ENCODE data around the gene MEGF11. TPM values are rescaled to one million over a fixed set of nuclear protein-coding genes. Genes with fewer than 3 reads are reported as not detected.

Gene MEGF11
- total RNA-seq, 1 donor from 2014 or later, result not detected

DNA sequence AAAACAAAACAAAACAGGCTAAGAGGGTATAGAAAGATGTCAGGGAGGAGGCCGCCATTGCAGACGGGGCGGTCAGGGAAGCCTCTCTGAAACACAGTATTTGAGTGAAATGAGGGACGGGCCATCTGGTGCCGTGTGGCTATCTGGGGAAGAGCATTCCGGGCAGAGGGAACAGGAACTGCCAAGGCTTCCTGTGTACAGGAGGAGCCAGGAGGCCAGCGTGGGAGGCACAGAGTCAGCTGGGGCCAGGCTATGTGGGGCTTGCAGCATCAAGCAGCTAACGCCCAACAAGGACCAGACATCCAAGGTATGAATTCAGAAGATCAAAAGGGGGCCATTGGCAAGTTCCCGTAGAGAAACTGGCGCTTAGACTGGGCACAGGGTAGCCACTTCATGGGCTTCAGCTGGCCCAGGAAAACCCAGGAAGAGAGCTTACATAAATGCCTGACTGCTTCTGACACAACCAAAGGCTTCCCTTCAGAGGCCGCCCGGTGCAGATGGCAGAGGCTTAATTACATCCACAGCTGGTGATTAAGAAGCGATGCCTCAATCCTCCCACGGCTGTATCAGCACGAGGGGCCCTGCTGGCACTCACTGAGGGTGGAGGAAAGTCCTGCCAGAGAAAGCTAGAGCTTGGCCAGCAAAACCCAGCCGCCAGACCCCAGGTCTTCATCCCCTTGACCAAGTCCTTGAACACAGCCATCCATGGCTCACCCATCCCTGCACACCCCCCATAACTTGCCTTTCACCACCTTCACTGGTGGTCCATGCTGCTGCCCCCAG, 144.9 kb downstream of the MEGF11 start:
- H3K4me1 Mint-ChIP-seq, result no peaks in the 10 kb centered on the region
- H3K9me3 Mint-ChIP-seq, result no peaks in the 10 kb centered on the region
- TF ChIP-seq CTCF (IDR thresholded peaks at IDR 0.05), result no peak
- intact Hi-C loops (cut with micrococcal nuclease), result no loop called here
- no peak overlapping the region for H3K27ac Mint-ChIP-seq
- ChIA-PET CTCF (no interaction called here), POLR2A (no interaction called here)
- H3K36me3 Mint-ChIP-seq (ENCODE audit: low read depth), result no peaks in the 10 kb centered on the region
- H3K27me3 Mint-ChIP-seq, result peaks cover 25% of the 10 kb centered on the region
- no peak for DNase-seq
- no peak for ATAC-seq (ENCODE audit: low read depth)
- no peak overlapping the region for H3K4me3 Mint-ChIP-seq

DNA sequence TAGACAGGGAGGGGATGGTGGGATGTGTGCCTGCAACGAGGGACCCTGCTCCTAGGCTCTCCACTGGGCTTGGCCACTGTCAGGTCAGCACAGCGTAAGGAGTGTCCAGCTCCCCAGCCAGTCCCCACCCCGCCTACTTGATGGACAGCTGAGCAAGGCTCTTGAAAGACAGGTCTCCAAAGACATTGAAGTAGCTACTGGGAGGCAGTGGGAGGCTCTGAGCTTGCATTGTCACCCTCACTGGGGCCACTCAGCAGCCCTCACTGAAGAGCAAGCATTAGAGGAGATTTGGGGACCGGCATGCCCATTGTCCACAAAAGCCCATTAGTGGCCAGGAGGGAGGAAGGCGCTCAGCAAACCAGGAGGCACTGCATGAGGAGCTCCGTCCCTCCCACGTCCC, 146.5 kb downstream of the MEGF11 start:
- POLR2A ChIA-PET, result no interaction called here
- intact Hi-C loops (cut with micrococcal nuclease), result no loop called here
- TF ChIP-seq CTCF (IDR thresholded peaks at IDR 0.05), result no peak
- CTCF ChIA-PET, result no interaction called here
- Mint-ChIP-seq H3K36me3 (ENCODE audit: low read depth) (no peaks in the 10 kb centered on the region), H3K9me3 (no peaks in the 10 kb centered on the region), H3K4me1 (no peaks in the 10 kb centered on the region), H3K4me3 (no peak overlapping the region), H3K27me3 (peaks cover 30% of the 10 kb centered on the region), H3K27ac (no peak overlapping the region)
- ATAC-seq (ENCODE audit: low read depth), result no peak
- no peak for DNase-seq

GRCh38 chr15:66105286-66106265, 148.0 kb downstream of the MEGF11 start:
- no peak for ATAC-seq (ENCODE audit: low read depth)
- H3K36me3 Mint-ChIP-seq (ENCODE audit: low read depth), result no peaks in the 10 kb centered on the region
- peaks cover 35% of the 10 kb centered on the region for H3K27me3 Mint-ChIP-seq
- H3K27ac Mint-ChIP-seq, result no peak overlapping the region
- no peak for DNase-seq
- ChIA-PET CTCF (no interaction called here), POLR2A (no interaction called here)
- no peak overlapping the region for H3K4me3 Mint-ChIP-seq
- H3K9me3 Mint-ChIP-seq, result no peaks in the 10 kb centered on the region
- intact Hi-C loops (cut with micrococcal nuclease), result no loop called here
- no peaks in the 10 kb centered on the region for H3K4me1 Mint-ChIP-seq
- TF ChIP-seq CTCF (IDR thresholded peaks at IDR 0.05), result no peak

GRCh38 chr15:66103293-66103590, 150.3 kb downstream of the MEGF11 start:
- no peak overlapping the region for H3K4me3 Mint-ChIP-seq
- no peak overlapping the region for H3K27ac Mint-ChIP-seq
- no peak for TF ChIP-seq CTCF (IDR thresholded peaks at IDR 0.05)
- DNase-seq (no peak), ATAC-seq (ENCODE audit: low read depth) (no peak)
- intact Hi-C loops (cut with micrococcal nuclease), result no loop called here
- POLR2A ChIA-PET, result no interaction called here
- no peaks in the 10 kb centered on the region for H3K9me3 Mint-ChIP-seq
- CTCF ChIA-PET, result no interaction called here
- H3K4me1 Mint-ChIP-seq, result no peaks in the 10 kb centered on the region
- H3K27me3 Mint-ChIP-seq, result peaks cover 30% of the 10 kb centered on the region
- no peaks in the 10 kb centered on the region for H3K36me3 Mint-ChIP-seq (ENCODE audit: low read depth)

GRCh38 chr15:66102563-66103292, 150.8 kb downstream of the MEGF11 start:
- intact Hi-C loops (cut with micrococcal nuclease), result no loop called here
- H3K4me3 Mint-ChIP-seq, result no peak overlapping the region

More at GRCh38 chr15:66102563-66103292, 150.8 kb downstream of the MEGF11 start:
- no peaks in the 10 kb centered on the region for H3K36me3 Mint-ChIP-seq (ENCODE audit: low read depth)
- H3K4me1 Mint-ChIP-seq, result no peaks in the 10 kb centered on the region
- no peak for ATAC-seq (ENCODE audit: low read depth)
- H3K27me3 Mint-ChIP-seq, result peaks cover 27% of the 10 kb centered on the region
- ChIA-PET CTCF (no interaction called here), POLR2A (no interaction called here)
- no peak for TF ChIP-seq CTCF (IDR thresholded peaks at IDR 0.05)
- no peak for DNase-seq
- no peaks in the 10 kb centered on the region for H3K9me3 Mint-ChIP-seq
- H3K27ac Mint-ChIP-seq, result no peak overlapping the region
